ENCODE measurements around the gene CCDC120. TPM values are rescaled to one million over a fixed set of nuclear protein-coding genes. Genes with fewer than 3 reads are reported as not detected.
A peak's percentile ranks its signal among the peaks of the same experiment; 100 is the strongest.

CCDC120 gene
- total and polyA plus RNA-seq, 9 of the 15 experiments (the other 6 are each of a cell fraction or from before 2014, with no cell fraction given) = 0.13 to 3.6 (median 0.54) TPM

- no peak for TF ChIP-seq NR2C1 (IDR thresholded peaks at IDR 0.05)
- TF ChIP-seq NR2C1 (tag; IDR thresholded peaks at IDR 0.05) = no peak
- TF ChIP-seq KLF10 (CRISPR knock-in tag; IDR thresholded peaks at IDR 0.05) = no peak
- TF ChIP-seq CBFA2T2 (conservative IDR thresholded peaks at IDR 0.05) = no peak
- TF ChIP-seq CREBBP (IDR thresholded peaks at IDR 0.05; ENCODE audit: low read depth, low read length) = no peak
- no peak for TF ChIP-seq ZBTB17 (CRISPR knock-in tag; IDR thresholded peaks at IDR 0.05)
- TF ChIP-seq HCFC1 (IDR thresholded peaks at IDR 0.05; ENCODE audit: low read depth, low read length) = no peak; the same call in 1 of the 2 replicates
- TF ChIP-seq CHD4 (IDR thresholded peaks at IDR 0.05; ENCODE audit: insufficient read depth, insufficient replicate concordance, low read depth, low read length, poor library complexity, severe bottlenecking) = no peak
- TF ChIP-seq XRCC5 (IDR thresholded peaks at IDR 0.05; ENCODE audit: low read depth, low read length) = no peak; the same call in 1 of the 2 replicates
- TF ChIP-seq, protein P1, sequence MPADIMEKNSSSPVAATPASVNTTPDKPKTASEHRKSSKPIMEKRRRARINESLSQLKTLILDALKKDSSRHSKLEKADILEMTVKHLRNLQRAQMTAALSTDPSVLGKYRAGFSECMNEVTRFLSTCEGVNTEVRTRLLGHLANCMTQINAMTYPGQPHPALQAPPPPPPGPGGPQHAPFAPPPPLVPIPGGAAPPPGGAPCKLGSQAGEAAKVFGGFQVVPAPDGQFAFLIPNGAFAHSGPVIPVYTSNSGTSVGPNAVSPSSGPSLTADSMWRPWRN (IDR thresholded peaks at IDR 0.05; ENCODE audit: low read depth) = no peak
- TF ChIP-seq, protein P2, sequence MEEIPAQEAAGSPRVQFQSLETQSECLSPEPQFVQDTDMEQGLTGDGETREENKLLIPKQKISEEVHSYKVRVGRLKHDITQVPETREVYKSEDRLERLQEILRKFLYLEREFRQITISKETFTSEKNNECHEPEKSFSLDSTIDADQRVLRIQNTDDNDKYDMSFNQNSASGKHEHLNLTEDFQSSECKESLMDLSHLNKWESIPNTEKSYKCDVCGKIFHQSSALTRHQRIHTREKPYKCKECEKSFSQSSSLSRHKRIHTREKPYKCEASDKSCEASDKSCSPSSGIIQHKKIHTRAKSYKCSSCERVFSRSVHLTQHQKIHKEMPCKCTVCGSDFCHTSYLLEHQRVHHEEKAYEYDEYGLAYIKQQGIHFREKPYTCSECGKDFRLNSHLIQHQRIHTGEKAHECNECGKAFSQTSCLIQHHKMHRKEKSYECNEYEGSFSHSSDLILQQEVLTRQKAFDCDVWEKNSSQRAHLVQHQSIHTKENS (CRISPR knock-in tag; IDR thresholded peaks at IDR 0.05) = no peak
- TF ChIP-seq NR4A1 (CRISPR knock-in tag; IDR thresholded peaks at IDR 0.05) = no peak
- TF ChIP-seq NR4A1 (tag; IDR thresholded peaks at IDR 0.05) = no peak
- no peak for TF ChIP-seq ZBTB8A (IDR thresholded peaks at IDR 0.05; ENCODE audit: partially characterized antibody)
- TF ChIP-seq POLR2AphosphoS2 (IDR thresholded peaks at IDR 0.05; ENCODE audit: low read length) = no peak
- peak; percentile 24; the same call in 1 of the 2 replicates for TF ChIP-seq CREM (IDR thresholded peaks at IDR 0.05; ENCODE audit: low read depth)
- no peak for TF ChIP-seq GABPB2 (CRISPR knock-in tag; conservative IDR thresholded peaks at IDR 0.05)
- TF ChIP-seq JUN (IDR thresholded peaks at IDR 0.05; ENCODE audit: borderline replicate concordance, low read depth, low read length) = no peak
- TF ChIP-seq JUN (CRISPR knock-in tag; IDR thresholded peaks at IDR 0.05; ENCODE audit: borderline replicate concordance) = no peak
- no peak for TF ChIP-seq MCM2 (IDR thresholded peaks at IDR 0.05; ENCODE audit: low read depth)
- TF ChIP-seq, protein P3, sequence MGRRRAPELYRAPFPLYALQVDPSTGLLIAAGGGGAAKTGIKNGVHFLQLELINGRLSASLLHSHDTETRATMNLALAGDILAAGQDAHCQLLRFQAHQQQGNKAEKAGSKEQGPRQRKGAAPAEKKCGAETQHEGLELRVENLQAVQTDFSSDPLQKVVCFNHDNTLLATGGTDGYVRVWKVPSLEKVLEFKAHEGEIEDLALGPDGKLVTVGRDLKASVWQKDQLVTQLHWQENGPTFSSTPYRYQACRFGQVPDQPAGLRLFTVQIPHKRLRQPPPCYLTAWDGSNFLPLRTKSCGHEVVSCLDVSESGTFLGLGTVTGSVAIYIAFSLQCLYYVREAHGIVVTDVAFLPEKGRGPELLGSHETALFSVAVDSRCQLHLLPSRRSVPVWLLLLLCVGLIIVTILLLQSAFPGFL (CRISPR knock-in tag; IDR thresholded peaks at IDR 0.05) = peak; percentile 62; the same call in 1 of the 2 replicates
- TF ChIP-seq ZNF449 (CRISPR knock-in tag; IDR thresholded peaks at IDR 0.05) = no peak
- no peak for TF ChIP-seq ETV1 (tag; conservative IDR thresholded peaks at IDR 0.05; ENCODE audit: low read depth)
- TF ChIP-seq TRIM24 (IDR thresholded peaks at IDR 0.05) = no peak
- peak; percentile 97 for TF ChIP-seq NFYB (IDR thresholded peaks at IDR 0.05; ENCODE audit: extremely low read depth, insufficient read length)
- TF ChIP-seq ZC3H8 (IDR thresholded peaks at IDR 0.05) = no peak
- peak; percentile 45 for TF ChIP-seq ATF7 (IDR thresholded peaks at IDR 0.05)
Observed at GRCh38 chrX:49100704-49101628, 42.2 kb downstream of the CCDC120 start (continued).
